ENCODE results near the gene FNBP1.

FNBP1 gene

GRCh38 chr9:129934041-129934591 lies 108.9 kb downstream of the FNBP1 start:
- ATAC-seq (replicated peaks): peak; percentile 12 to 35
- Mint-ChIP-seq H3K36me3 (peaks cover 31 to 46% of the 10 kb centered on the region in 2 donors), H3K4me3 (peak overlapping the region; percentile 52 to 69), H3K27me3 (no peaks in the 10 kb centered on the region), H3K4me1 (peaks cover 32 to 69% of the 10 kb centered on the region in 2 donors), H3K9me3 (peaks cover 0 to 1% of the 10 kb centered on the region in 2 donors), H3K27ac (peak overlapping the region; percentile 90)
- no peak for DNase-seq

GRCh38 chr9:129933185-129934040 lies 109.6 kb downstream of the FNBP1 start:
- H3K4me1 Mint-ChIP-seq: peaks cover 32 to 62% of the 10 kb centered on the region in 2 donors
- no peaks in the 10 kb centered on the region for H3K27me3 Mint-ChIP-seq
- DNase-seq (no peak), ATAC-seq (replicated peaks) (peak in 1 of 2 donors; percentile 1)
- H3K4me3 Mint-ChIP-seq: peak overlapping the region; percentile 52 to 69
- peaks cover 33 to 40% of the 10 kb centered on the region in 2 donors for H3K36me3 Mint-ChIP-seq
- H3K27ac Mint-ChIP-seq: peak overlapping the region; percentile 90
- peaks cover 0 to 1% of the 10 kb centered on the region in 2 donors for H3K9me3 Mint-ChIP-seq

- peak overlapping the region; percentile 90 for H3K27ac Mint-ChIP-seq
- DNase-seq: peak; percentile 34
- no peaks in the 10 kb centered on the region for H3K27me3 Mint-ChIP-seq
- peaks cover 0 to 1% of the 10 kb centered on the region in 2 donors for H3K9me3 Mint-ChIP-seq
- peaks cover 34 to 48% of the 10 kb centered on the region in 2 donors for H3K36me3 Mint-ChIP-seq
- peaks cover 32 to 61% of the 10 kb centered on the region in 2 donors for H3K4me1 Mint-ChIP-seq
- peak; percentile 57 for ATAC-seq (replicated peaks)
- peak overlapping the region; percentile 50 to 69 for H3K4me3 Mint-ChIP-seq
These were observed 110.5 kb downstream of the FNBP1 start for GRCh38 chr9:129932303-129933151.

- DNase-seq: no peak
- peaks cover 28 to 53% of the 10 kb centered on the region in 2 donors for H3K4me1 Mint-ChIP-seq
- H3K36me3 Mint-ChIP-seq: peaks cover 33 to 49% of the 10 kb centered on the region in 2 donors
- H3K27me3 Mint-ChIP-seq: no peaks in the 10 kb centered on the region
- ATAC-seq (replicated peaks): no peak
- no peak overlapping the region for H3K4me3 Mint-ChIP-seq
- H3K27ac Mint-ChIP-seq: peak overlapping the region; percentile 82
- peaks cover 0 to 1% of the 10 kb centered on the region in 2 donors for H3K9me3 Mint-ChIP-seq
These were observed 112.2 kb downstream of the FNBP1 start for GRCh38 chr9:129930743-129931142.

- peak overlapping the region in 1 of 2 donors; percentile 2 for H3K4me3 Mint-ChIP-seq
- peak; percentile 3 to 13 for ATAC-seq (replicated peaks)
- H3K27me3 Mint-ChIP-seq: no peaks in the 10 kb centered on the region
- no peak for DNase-seq
- H3K27ac Mint-ChIP-seq: peak overlapping the region; percentile 90
- H3K9me3 Mint-ChIP-seq: peaks cover 0 to 1% of the 10 kb centered on the region in 2 donors
- peaks cover 30 to 48% of the 10 kb centered on the region in 2 donors for H3K36me3 Mint-ChIP-seq
- peaks cover 23 to 45% of the 10 kb centered on the region in 2 donors for H3K4me1 Mint-ChIP-seq
These were observed 113.4 kb downstream of the FNBP1 start for GRCh38 chr9:129929496-129930125.

- Mint-ChIP-seq H3K27ac (peak overlapping the region; percentile 80), H3K9me3 (no peaks in the 10 kb centered on the region), H3K4me3 (no peak overlapping the region), H3K4me1 (peaks cover 12 to 34% of the 10 kb centered on the region in 2 donors), H3K36me3 (peaks cover 29 to 67% of the 10 kb centered on the region in 2 donors), H3K27me3 (no peaks in the 10 kb centered on the region)
- ATAC-seq (replicated peaks) (no peak), DNase-seq (no peak)
These were observed 119.4 kb downstream of the FNBP1 start for GRCh38 chr9:129923589-129923988.

- Mint-ChIP-seq H3K27ac (peak overlapping the region; percentile 71), H3K27me3 (no peaks in the 10 kb centered on the region), H3K9me3 (no peaks in the 10 kb centered on the region), H3K36me3 (peaks cover 39 to 71% of the 10 kb centered on the region in 2 donors), H3K4me1 (peaks cover 13 to 32% of the 10 kb centered on the region in 2 donors), H3K4me3 (no peak overlapping the region)
- ATAC-seq (replicated peaks) (no peak), DNase-seq (no peak)
These were observed 121.1 kb downstream of the FNBP1 start for GRCh38 chr9:129921905-129922304.

GRCh38 chr9:129919841-129920240 lies 123.1 kb downstream of the FNBP1 start:
- Mint-ChIP-seq H3K27ac (peak overlapping the region; percentile 79), H3K36me3 (peaks cover 45 to 65% of the 10 kb centered on the region in 2 donors), H3K4me1 (peaks cover 16 to 37% of the 10 kb centered on the region in 2 donors), H3K4me3 (no peak overlapping the region), H3K9me3 (no peaks in the 10 kb centered on the region), H3K27me3 (no peaks in the 10 kb centered on the region)
- DNase-seq (no peak), ATAC-seq (replicated peaks) (peak in 1 of 2 donors; percentile 68)

- Mint-ChIP-seq H3K4me1 (peaks cover 14 to 32% of the 10 kb centered on the region in 2 donors), H3K36me3 (peaks cover 43 to 59% of the 10 kb centered on the region in 2 donors), H3K4me3 (no peak overlapping the region), H3K27ac (peak overlapping the region; percentile 79), H3K27me3 (no peaks in the 10 kb centered on the region), H3K9me3 (no peaks in the 10 kb centered on the region)
- ATAC-seq (replicated peaks) (peak in 1 of 2 donors; percentile 73), DNase-seq (no peak)
These were observed 123.7 kb downstream of the FNBP1 start for GRCh38 chr9:129919277-129919676.

- DNase-seq (no peak), ATAC-seq (replicated peaks) (no peak)
- H3K4me3 Mint-ChIP-seq: no peak overlapping the region
- peak overlapping the region; percentile 84 for H3K27ac Mint-ChIP-seq
- H3K4me1 Mint-ChIP-seq: peaks cover 10 to 31% of the 10 kb centered on the region in 2 donors
- peaks cover 40 to 60% of the 10 kb centered on the region in 2 donors for H3K36me3 Mint-ChIP-seq
- no peaks in the 10 kb centered on the region for H3K27me3 Mint-ChIP-seq
- H3K9me3 Mint-ChIP-seq: no peaks in the 10 kb centered on the region
These were observed 124.6 kb downstream of the FNBP1 start for GRCh38 chr9:129918296-129918950.

GRCh38 chr9:129916707-129917106 lies 126.3 kb downstream of the FNBP1 start:
- ATAC-seq (replicated peaks): no peak
- Mint-ChIP-seq H3K36me3 (peaks cover 43 to 59% of the 10 kb centered on the region in 2 donors), H3K4me3 (no peak overlapping the region)

GRCh38 chr9:129914051-129914450 lies 128.9 kb downstream of the FNBP1 start:
- peaks cover 55 to 68% of the 10 kb centered on the region in 2 donors for H3K36me3 Mint-ChIP-seq
- ATAC-seq (replicated peaks): no peak
- H3K9me3 Mint-ChIP-seq: no peaks in the 10 kb centered on the region

More at GRCh38 chr9:129916707-129917106, 126.3 kb downstream of the FNBP1 start:
- Mint-ChIP-seq H3K9me3 (no peaks in the 10 kb centered on the region), H3K27me3 (no peaks in the 10 kb centered on the region), H3K27ac (peak overlapping the region; percentile 51), H3K4me1 (peaks cover 12 to 45% of the 10 kb centered on the region in 2 donors)
- DNase-seq: no peak

More at GRCh38 chr9:129914051-129914450, 128.9 kb downstream of the FNBP1 start:
- no peak for DNase-seq
- Mint-ChIP-seq H3K4me3 (no peak overlapping the region), H3K27ac (peak overlapping the region; percentile 81), H3K4me1 (peaks cover 13 to 51% of the 10 kb centered on the region in 2 donors), H3K27me3 (no peaks in the 10 kb centered on the region)
